Panc1 (cell line): ENCODE measurements around the gene VSX2. TPM values are rescaled to one million over a fixed set of nuclear protein-coding genes. Genes with fewer than 3 reads are reported as not detected.

Experiments used
- ATAC-seq: fragments of 200-7000 bp; cut with Tn5 transposase; 2 replicates; pipeline ENCODE4 v1.9.1; 2020; ENCODE audit warnings: mild to moderate bottlenecking, moderate library complexity
- BruUV-seq: library from RNA; stranded (reverse); fragments of 400-500 nt; replicated peaks from 2 replicates; lab custom pipeline; 2021; lab: Mats Ljungman, UMichigan
- CTCF ChIA-PET: fragments of 300-600 bp; sonication (Branson Sonifier 250); formaldehyde crosslinking; loops from one replicate; lab custom pipeline; 2022; ENCODE audit warnings: antibody characterized with exemption; lab: Charles Lee
- POLR2A ChIA-PET: fragments of 300-600 bp; sonication (Branson Sonifier 250); formaldehyde crosslinking; loops from one replicate; lab custom pipeline; 2022; ENCODE audit warnings: antibody characterized with exemption; lab: Charles Lee
- DNase-seq: peaks from one replicate; pipeline ENCODE4 v3.0.0-alpha.2; 2010; ENCODE audit warnings: low read depth, low spot score
- H3K27ac ChIP-seq: 2 replicates; pipeline ENCODE4 v1.5.1; 2011; ENCODE audit warnings: mild to moderate bottlenecking, low read length, inconsistent platforms
- H3K27me3 ChIP-seq: fragments of 200-500 bp; sonication (Bioruptor generic); 2 replicates; pipeline ENCODE4 v1.6.0; 2014; ENCODE audit warnings: low read length, inconsistent platforms; ENCODE audit not compliant: control insufficient read depth, insufficient read depth
- H3K36me3 ChIP-seq: fragments of 200-500 bp; sonication (Bioruptor generic); 2 replicates; pipeline ENCODE4 v1.5.1; 2014; ENCODE audit warnings: inconsistent platforms, mild to moderate bottlenecking, low read length, moderate library complexity; ENCODE audit not compliant: control insufficient read depth, insufficient read depth
- H3K4me1 ChIP-seq: 2 replicates; pipeline ENCODE4 v1.5.1; 2011; ENCODE audit warnings: inconsistent platforms, mild to moderate bottlenecking, low read length, moderate library complexity; ENCODE audit not compliant: control insufficient read depth, insufficient read depth
- H3K4me3 ChIP-seq, 2 experiments: 2 replicates each; pipeline ENCODE4 v1.5.1; 2011 to 2012; ENCODE audit warnings: low read depth in 2 of 2, low read length in 2 of 2, mild to moderate bottlenecking in 2 of 2, inconsistent platforms in 1 of 2, moderate library complexity in 1 of 2
- H3K9me3 ChIP-seq: fragments of 200-500 bp; sonication (Bioruptor generic); 2 replicates; pipeline ENCODE4 v1.5.1; 2014; ENCODE audit warnings: low read depth, mild to moderate bottlenecking, inconsistent platforms, low read length, moderate library complexity; ENCODE audit not compliant: control insufficient read depth, insufficient read depth
- CTCF ChIP-seq: fragments of 450-650 bp; IDR thresholded peaks from 2 replicates; pipeline ENCODE4 v1.5.1; 2017; ENCODE audit warnings: mild to moderate bottlenecking
- POLR2AphosphoS5 ChIP-seq: IDR thresholded peaks from 2 replicates; pipeline ENCODE4 v1.6.1; 2012; ENCODE audit warnings: mild to moderate bottlenecking, low read depth, low read length, moderate library complexity
- SIN3A ChIP-seq: IDR thresholded peaks from 2 replicates; pipeline ENCODE4 v1.6.1; 2012; ENCODE audit warnings: low read depth, mild to moderate bottlenecking, low read length, moderate library complexity, borderline replicate concordance; ENCODE audit not compliant: insufficient read depth
- TCF7L2 ChIP-seq: IDR thresholded peaks from 2 replicates; pipeline ENCODE4 v1.6.1; 2011; ENCODE audit warnings: mild to moderate bottlenecking, low read depth, low read length, inconsistent platforms
- in situ Hi-C: cut with HindIII; loops from 2 replicates; pipeline ENCODE4 v1.10.0; 2016; ENCODE audit warnings: low sequenced_read_pairs, low pct_unique_long_range_greater_than_20kb
- intact Hi-C: fragments of 100-400 bp; cut with micrococcal nuclease; formaldehyde crosslinking; loops from one replicate; pipeline ENCODE4 v1.10.0; 2022; ENCODE audit not compliant: unreplicated experiment
- total RNA-seq: library from RNA; stranded (reverse); gene quantifications from one replicate; pipeline ENCODE4 v1.2.1, GENCODE V29; 2021; ENCODE audit not compliant: unreplicated experiment
- TF ChIP-seq, protein P1 (sequence below), 2 experiments: IDR thresholded peaks; 2 replicates each; pipeline ENCODE4 v1.6.1; 2011 to 2012; ENCODE audit warnings: low read depth in 2 of 2, control low read depth in 1 of 2, low read length in 1 of 2, mild to moderate bottlenecking in 1 of 2, moderate library complexity in 1 of 2; ENCODE audit not compliant: insufficient read depth in 1 of 2

The VSX2 gene
- total RNA-seq, 1 experiment from 2014 or later, result not detected

- H3K4me1 ChIP-seq, result no peaks in the 10 kb centered on the region
- CTCF ChIA-PET, result no interaction called here
- H3K36me3 ChIP-seq, result no peaks in the 10 kb centered on the region
- H3K27ac ChIP-seq, result no peak overlapping the region
- H3K27me3 ChIP-seq, result no peaks in the 10 kb centered on the region
- no peak overlapping the region for H3K4me3 ChIP-seq
- TF ChIP-seq CTCF (no peak), TCF7L2 (no peak), SIN3A (no peak), POLR2AphosphoS5 (no peak)
- TF ChIP-seq, protein P1, sequence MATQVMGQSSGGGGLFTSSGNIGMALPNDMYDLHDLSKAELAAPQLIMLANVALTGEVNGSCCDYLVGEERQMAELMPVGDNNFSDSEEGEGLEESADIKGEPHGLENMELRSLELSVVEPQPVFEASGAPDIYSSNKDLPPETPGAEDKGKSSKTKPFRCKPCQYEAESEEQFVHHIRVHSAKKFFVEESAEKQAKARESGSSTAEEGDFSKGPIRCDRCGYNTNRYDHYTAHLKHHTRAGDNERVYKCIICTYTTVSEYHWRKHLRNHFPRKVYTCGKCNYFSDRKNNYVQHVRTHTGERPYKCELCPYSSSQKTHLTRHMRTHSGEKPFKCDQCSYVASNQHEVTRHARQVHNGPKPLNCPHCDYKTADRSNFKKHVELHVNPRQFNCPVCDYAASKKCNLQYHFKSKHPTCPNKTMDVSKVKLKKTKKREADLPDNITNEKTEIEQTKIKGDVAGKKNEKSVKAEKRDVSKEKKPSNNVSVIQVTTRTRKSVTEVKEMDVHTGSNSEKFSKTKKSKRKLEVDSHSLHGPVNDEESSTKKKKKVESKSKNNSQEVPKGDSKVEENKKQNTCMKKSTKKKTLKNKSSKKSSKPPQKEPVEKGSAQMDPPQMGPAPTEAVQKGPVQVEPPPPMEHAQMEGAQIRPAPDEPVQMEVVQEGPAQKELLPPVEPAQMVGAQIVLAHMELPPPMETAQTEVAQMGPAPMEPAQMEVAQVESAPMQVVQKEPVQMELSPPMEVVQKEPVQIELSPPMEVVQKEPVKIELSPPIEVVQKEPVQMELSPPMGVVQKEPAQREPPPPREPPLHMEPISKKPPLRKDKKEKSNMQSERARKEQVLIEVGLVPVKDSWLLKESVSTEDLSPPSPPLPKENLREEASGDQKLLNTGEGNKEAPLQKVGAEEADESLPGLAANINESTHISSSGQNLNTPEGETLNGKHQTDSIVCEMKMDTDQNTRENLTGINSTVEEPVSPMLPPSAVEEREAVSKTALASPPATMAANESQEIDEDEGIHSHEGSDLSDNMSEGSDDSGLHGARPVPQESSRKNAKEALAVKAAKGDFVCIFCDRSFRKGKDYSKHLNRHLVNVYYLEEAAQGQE (IDR thresholded peaks at IDR 0.05; ENCODE audit: insufficient read depth in 1 of 2, low read depth in 2 of 2, low read length in 1 of 2), result no peak
- ATAC-seq (no peak), DNase-seq (no peak)
- intact Hi-C loops (no loop called here), in situ Hi-C loops (no loop called here)
- POLR2A ChIA-PET, result no interaction called here
- BruUV-seq, result no TSS peak
- no peaks in the 10 kb centered on the region for H3K9me3 ChIP-seq
These were observed 69.4 kb downstream of the VSX2 start for GRCh38 chr14:74308695-74309094.

GRCh38 chr14:74309125-74310022 is 70.1 kb downstream of the VSX2 start:
- intact Hi-C loops, result no loop called here
- no peak for TF ChIP-seq CTCF
- TF ChIP-seq SIN3A, result no peak
- TF ChIP-seq TCF7L2, result no peak
- TF ChIP-seq POLR2AphosphoS5, result no peak
- ATAC-seq, result no peak
- CTCF ChIA-PET, result no interaction called here
- H3K27ac ChIP-seq, result no peak overlapping the region
- no peaks in the 10 kb centered on the region for H3K36me3 ChIP-seq
- DNase-seq, result no peak
- no peaks in the 10 kb centered on the region for H3K9me3 ChIP-seq
- H3K27me3 ChIP-seq, result no peaks in the 10 kb centered on the region
- POLR2A ChIA-PET, result no interaction called here
- H3K4me3 ChIP-seq, result no peak overlapping the region
- no TSS peak for BruUV-seq
- H3K4me1 ChIP-seq, result no peaks in the 10 kb centered on the region
- in situ Hi-C loops, result no loop called here
